IMR-90 (cell line): ENCODE measurements around the gene SLC26A8. TPM values are rescaled to one million over a fixed set of nuclear protein-coding genes. Genes with fewer than 3 reads are reported as not detected.

Source experiments
- ATAC-seq: fragments of 200-7000 bp; cut with Tn5 transposase; 2 replicates; pipeline ENCODE4 v1.9.1; 2020; ENCODE audit warnings: low read depth, mild to moderate bottlenecking, moderate library complexity
- BruUV-seq: library from RNA; stranded (reverse); fragments of 400-500 nt; replicated peaks from 2 replicates; lab custom pipeline; 2021; lab: Mats Ljungman, UMichigan
- CTCF ChIA-PET: fragments of 300-600 bp; formaldehyde crosslinking; extraction: SDS; loops from one replicate; lab custom pipeline; 2021; ENCODE audit warnings: antibody characterized with exemption; lab: Yijun Ruan, JAX
- POLR2A ChIA-PET: fragments of 300-600 bp; sonication (Branson Sonifier 250); formaldehyde crosslinking; loops from one replicate; lab custom pipeline; 2022; ENCODE audit warnings: antibody characterized with exemption; ENCODE audit not compliant: unreplicated experiment; lab: Charles Lee
- DNase-seq: peaks from one replicate; pipeline ENCODE4 v3.0.0; 2013
- H2AFZ ChIP-seq: replicated peaks from 2 replicates; pipeline ENCODE3; 2013; ENCODE audit warnings: low read length, mild to moderate bottlenecking; ENCODE audit not compliant: poor library complexity
- H2AK5ac ChIP-seq: 2 replicates; pipeline ENCODE4 v1.6.1; 2013; ENCODE audit warnings: low read depth, low read length, inconsistent platforms
- H2AK9ac ChIP-seq: replicated peaks from 2 replicates; pipeline ENCODE3; 2013; ENCODE audit warnings: mild to moderate bottlenecking, low read depth, low read length, moderate library complexity; ENCODE audit not compliant: poor library complexity
- H2BK120ac ChIP-seq: 2 replicates; pipeline ENCODE4 v1.6.1; 2013; ENCODE audit warnings: low read depth, low read length, inconsistent platforms
- H2BK15ac ChIP-seq: 3 replicates; pipeline ENCODE4 v1.6.1; 2013; ENCODE audit warnings: low read depth, low read length, inconsistent platforms
- H2BK20ac ChIP-seq: 2 replicates; pipeline ENCODE4 v1.6.1; 2013; ENCODE audit warnings: low read depth, mild to moderate bottlenecking, inconsistent platforms, low read length, moderate library complexity
- H2BK5ac ChIP-seq: 2 replicates; pipeline ENCODE4 v1.6.1; 2013; ENCODE audit warnings: mild to moderate bottlenecking, low read depth, low read length, inconsistent platforms; ENCODE audit not compliant: poor library complexity, severe bottlenecking
- H3K14ac ChIP-seq: replicated peaks from 2 replicates; pipeline ENCODE4 v1.6.1; 2013; ENCODE audit warnings: low read depth, low read length, inconsistent platforms
- H3K18ac ChIP-seq: 2 replicates; pipeline ENCODE4 v1.6.1; 2013; ENCODE audit warnings: low read depth, low read length, control low read depth
- H3K23ac ChIP-seq: 2 replicates; pipeline ENCODE4 v1.6.1; 2013; ENCODE audit warnings: low read depth, low read length, inconsistent platforms
- H3K27ac ChIP-seq: 2 replicates; pipeline ENCODE4 v1.5.1; 2013; ENCODE audit warnings: mild to moderate bottlenecking, control low read depth, low read length; ENCODE audit not compliant: insufficient read depth
- H3K27me3 ChIP-seq: 2 replicates; pipeline ENCODE4 v1.6.1; 2013; ENCODE audit warnings: low read length; ENCODE audit not compliant: control insufficient read depth, insufficient read depth
- H3K36me3 ChIP-seq: 2 replicates; pipeline ENCODE4 v1.6.1; 2013; ENCODE audit warnings: low read length, mixed read lengths; ENCODE audit not compliant: control insufficient read depth, insufficient read depth
- H3K4ac ChIP-seq: 2 replicates; pipeline ENCODE4 v1.6.1; 2013; ENCODE audit warnings: low read depth, low read length, inconsistent platforms
- H3K4me1 ChIP-seq: 2 replicates; pipeline ENCODE4 v1.6.1; 2013; ENCODE audit warnings: low read length, mixed read lengths; ENCODE audit not compliant: control insufficient read depth, insufficient read depth
- H3K4me2 ChIP-seq: 2 replicates; pipeline ENCODE4 v1.6.1; 2013; ENCODE audit warnings: low read depth, mild to moderate bottlenecking, control low read depth, low read length, moderate library complexity
- H3K4me3 ChIP-seq: 2 replicates; pipeline ENCODE4 v1.5.1; 2013; ENCODE audit warnings: low read depth, mild to moderate bottlenecking, control low read depth, low read length, moderate library complexity; ENCODE audit not compliant: insufficient read depth
- H3K56ac ChIP-seq: 2 replicates; pipeline ENCODE4 v1.6.1; 2013; ENCODE audit warnings: low read length, inconsistent platforms; ENCODE audit not compliant: insufficient read depth; ENCODE audit errors: extremely low read depth
- H3K79me1 ChIP-seq, 2 experiments: 2 replicates each; pipeline ENCODE4 v1.6.1; 2013; ENCODE audit warnings: low read length in 2 of 2, inconsistent platforms in 1 of 2, low read depth in 1 of 2
- H3K9ac ChIP-seq: 2 replicates; pipeline ENCODE4 v1.6.1; 2013; ENCODE audit warnings: low read depth, low read length, control low read depth
- H3K9me1 ChIP-seq: 2 replicates; pipeline ENCODE4 v1.6.1; 2013; ENCODE audit warnings: low read length, inconsistent platforms; ENCODE audit not compliant: insufficient read depth
- H3K9me3 ChIP-seq: 2 replicates; pipeline ENCODE4 v1.6.1; 2013; ENCODE audit warnings: low read length; ENCODE audit not compliant: control insufficient read depth, insufficient read depth
- H4K20me1 ChIP-seq: 2 replicates; pipeline ENCODE4 v1.6.1; 2013; ENCODE audit warnings: low read length, inconsistent platforms; ENCODE audit not compliant: insufficient read depth
- H4K5ac ChIP-seq: 2 replicates; pipeline ENCODE4 v1.6.1; 2013; ENCODE audit warnings: mild to moderate bottlenecking, low read depth, low read length, control low read depth
- H4K8ac ChIP-seq, 2 experiments: 2 replicates each; pipeline ENCODE4 v1.6.1; 2013; ENCODE audit warnings: low read depth in 2 of 2, low read length in 2 of 2, control low read depth in 1 of 2, inconsistent platforms in 1 of 2
- H4K91ac ChIP-seq: 2 replicates; pipeline ENCODE4 v1.6.1; 2013; ENCODE audit warnings: low read depth, low read length, inconsistent platforms; ENCODE audit not compliant: insufficient read depth
- BHLHE40 ChIP-seq: fragments of 150-350 bp; IDR thresholded peaks from 2 replicates; pipeline ENCODE4 v1.6.1; 2016; ENCODE audit warnings: mild to moderate bottlenecking, low read depth, low read length
- CEBPB ChIP-seq: IDR thresholded peaks from 2 replicates; pipeline ENCODE4 v1.6.1; 2012; ENCODE audit warnings: low read depth, low read length, improper control_type of control experiment
- CHD1 ChIP-seq: IDR thresholded peaks from 2 replicates; pipeline ENCODE4 v1.6.1; 2012; ENCODE audit warnings: low read depth, low read length, improper control_type of control experiment
- CTCF ChIP-seq: conservative IDR thresholded peaks from 2 replicates; pipeline ENCODE4 v1.5.1; 2012; ENCODE audit warnings: mild to moderate bottlenecking, low read depth, low read length, improper control_type of control experiment
- ELK1 ChIP-seq: fragments of 150-350 bp; IDR thresholded peaks from 2 replicates; pipeline ENCODE4 v1.6.1; 2016; ENCODE audit warnings: low read depth, mild to moderate bottlenecking, low read length, moderate library complexity, borderline replicate concordance
- FOS ChIP-seq: fragments of 150-350 bp; IDR thresholded peaks from 2 replicates; pipeline ENCODE4 v1.6.1; 2016; ENCODE audit warnings: low read depth, low read length
- MAFK ChIP-seq: IDR thresholded peaks from 2 replicates; pipeline ENCODE4 v1.6.1; 2012; ENCODE audit warnings: low read depth, low read length, improper control_type of control experiment
- MAZ ChIP-seq: IDR thresholded peaks from 2 replicates; pipeline ENCODE4 v1.6.1; 2012; ENCODE audit warnings: low read depth, mild to moderate bottlenecking, low read length, improper control_type of control experiment, moderate library complexity, borderline replicate concordance
- MXI1 ChIP-seq: IDR thresholded peaks from 2 replicates; pipeline ENCODE4 v1.6.1; 2012; ENCODE audit warnings: low read depth, mild to moderate bottlenecking, low read length, moderate library complexity, borderline replicate concordance
- NFE2L2 ChIP-seq: fragments of 150-350 bp; IDR thresholded peaks from 2 replicates; pipeline ENCODE4 v1.6.1; 2016; ENCODE audit warnings: low read depth, mild to moderate bottlenecking, low read length
- POLR2A ChIP-seq: IDR thresholded peaks from 2 replicates; pipeline ENCODE4 v1.6.1; 2012; ENCODE audit warnings: mild to moderate bottlenecking, low read depth, low read length
- RAD21 ChIP-seq: IDR thresholded peaks from 2 replicates; pipeline ENCODE4 v1.6.1; 2012; ENCODE audit warnings: low read length, improper control_type of control experiment
- RCOR1 ChIP-seq: IDR thresholded peaks from 2 replicates; pipeline ENCODE4 v1.6.1; 2012; ENCODE audit warnings: mild to moderate bottlenecking, low read length, improper control_type of control experiment; ENCODE audit not compliant: insufficient replicate concordance
- RFX5 ChIP-seq: IDR thresholded peaks from 2 replicates; pipeline ENCODE4 v1.8.0; 2012; ENCODE audit warnings: low read depth, mild to moderate bottlenecking, low read length, moderate library complexity
- SMC3 ChIP-seq: fragments of 150-350 bp; IDR thresholded peaks from 2 replicates; pipeline ENCODE4 v1.6.1; 2016; ENCODE audit warnings: low read depth, mild to moderate bottlenecking, antibody characterized with exemption, low read length, moderate library complexity
- WGBS, 2 experiments: methylation state at CpG; one replicate each; pipeline versions ENCODE4 v1.1.5 to v1.1.7; 2013; ENCODE audit warnings: missing lambda C conversion rate in 2 of 2; ENCODE audit not compliant: insufficient read length in 1 of 2; ENCODE audit errors: extremely low coverage in 2 of 2; 5-methylcytosine and 5-hydroxymethylcytosine counted together
- dilution Hi-C: fragments of 300-500 bp; cut with HindIII; formaldehyde crosslinking; loops from one replicate; pipeline ENCODE4 v1.14.3; 2018; ENCODE audit warnings: low sequenced_read_pairs; ENCODE audit not compliant: unreplicated experiment
- in situ Hi-C: fragments of 300-500 bp; cut with MboI; formaldehyde crosslinking; loops from 3 replicates; pipeline ENCODE4 v1.14.3; 2019; ENCODE audit warnings: low sequenced_read_pairs, inconsistent platforms, mixed read lengths
- intact Hi-C: fragments of 100-400 bp; cut with micrococcal nuclease; formaldehyde crosslinking; loops from 2 replicates; pipeline ENCODE4 v1.10.0; 2022
- polyA plus RNA-seq, 3 experiments: library from polyadenylated mRNA; depleted of rRNA; stranded (reverse); fragments of >200 nt; gene quantifications; 2 replicates each; pipeline ENCODE4 v1.2.3, GENCODE V29; 2012; ENCODE audit warnings: low replicate concordance in 1 of 3
- total RNA-seq: library from RNA; depleted of rRNA; stranded (reverse); fragments of >200 nt; gene quantifications from 2 replicates; pipeline ENCODE4 v1.2.3, GENCODE V29; 2012
- TF ChIP-seq, protein P1 (sequence below): fragments of 150-350 bp; IDR thresholded peaks from 2 replicates; pipeline ENCODE4 v1.6.1; 2017; ENCODE audit warnings: mild to moderate bottlenecking, antibody characterized with exemption, low read length, low read depth

SLC26A8 gene
- total and polyA plus RNA-seq, 2 of the 4 experiments (the other 2 are of a cell fraction): 0.07 TPM; not detected in 1

GRCh38 chr6:35943390-35943789 is 81.1 kb downstream of the SLC26A8 start:
- ATAC-seq: no peak
- intact Hi-C loops (no loop called here), in situ Hi-C loops (no loop called here), dilution Hi-C loops (no loop called here)
- Histone ChIP-seq H3K4me3 (no peak overlapping the region), H4K91ac (no peak overlapping the region), H3K36me3 (no peaks in the 10 kb centered on the region), H3K56ac (no peak overlapping the region), H3K4me1 (no peaks in the 10 kb centered on the region), H3K18ac (no peak overlapping the region), H3K79me1 (no peaks in the 10 kb centered on the region; a peak in 1 of 4 replicates), H4K5ac (no peak overlapping the region), H4K8ac (no peak overlapping the region), H3K14ac (no peak overlapping the region), H4K20me1 (no peaks in the 10 kb centered on the region; the same call in 1 of the 2 replicates), H3K27ac (no peak overlapping the region), H3K9ac (no peak overlapping the region), H2BK120ac (no peak overlapping the region), H3K23ac (no peak overlapping the region), H3K4me2 (no peak overlapping the region), H2AK5ac (no peak overlapping the region), H2BK5ac (no peak overlapping the region), H3K27me3 (no peaks in the 10 kb centered on the region), H3K4ac (no peak overlapping the region), H3K9me3 (no peaks in the 10 kb centered on the region), H2BK15ac (no peak overlapping the region), H2BK20ac (no peak overlapping the region), H2AFZ (no peak overlapping the region), H2AK9ac (no peak overlapping the region), H3K9me1 (no peaks in the 10 kb centered on the region)
- 100% methylated on average over 1 of the region's 1 CpG; no CpG with 5 or more reads in 1 of the 2 experiments for WGBS, 2 experiments
- CTCF ChIA-PET: interaction anchor here (1.3 kb wide), 1 partner anchor 26 kb away, joined by 3 read pairs; no protein-coding TSS in a partner anchor
- POLR2A ChIA-PET: no interaction called here
- no TSS peak for BruUV-seq
- TF ChIP-seq MAZ: no peak
- TF ChIP-seq BHLHE40: no peak
- TF ChIP-seq, protein P1, sequence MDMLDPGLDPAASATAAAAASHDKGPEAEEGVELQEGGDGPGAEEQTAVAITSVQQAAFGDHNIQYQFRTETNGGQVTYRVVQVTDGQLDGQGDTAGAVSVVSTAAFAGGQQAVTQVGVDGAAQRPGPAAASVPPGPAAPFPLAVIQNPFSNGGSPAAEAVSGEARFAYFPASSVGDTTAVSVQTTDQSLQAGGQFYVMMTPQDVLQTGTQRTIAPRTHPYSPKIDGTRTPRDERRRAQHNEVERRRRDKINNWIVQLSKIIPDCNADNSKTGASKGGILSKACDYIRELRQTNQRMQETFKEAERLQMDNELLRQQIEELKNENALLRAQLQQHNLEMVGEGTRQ: no peak
- TF ChIP-seq RAD21: no peak
- no peak for TF ChIP-seq CTCF
- TF ChIP-seq CEBPB: no peak
- TF ChIP-seq CHD1: no peak
- no peak for TF ChIP-seq ELK1
- TF ChIP-seq MAFK: no peak
- TF ChIP-seq MXI1: no peak
- TF ChIP-seq RFX5: no peak
- TF ChIP-seq SMC3: no peak
- no peak for TF ChIP-seq FOS
- TF ChIP-seq POLR2A: no peak
- TF ChIP-seq RCOR1: no peak
- TF ChIP-seq NFE2L2: no peak
- no peak for DNase-seq
